K562 (cell line): Measurements from ENCODE around the gene LTBP4. TPM values are rescaled to one million over a fixed set of nuclear protein-coding genes. Genes with fewer than 3 reads are reported as not detected.

ENCODE experiments used
- CHD7 ChIP-seq: fragments of 200-600 bp; sonication (generic); IDR thresholded peaks from one replicate; pipeline ENCODE4 v1.6.1; 2012; ENCODE audit warnings: mild to moderate bottlenecking, low read depth, low read length, inconsistent platforms
- HMBOX1 ChIP-seq: sonication (generic); IDR thresholded peaks from 2 replicates; pipeline ENCODE4 v1.6.1; 2016
- RREB1 ChIP-seq: fragments of 250-450 bp; sonication (Bioruptor Pico); IDR thresholded peaks from 2 replicates; pipeline ENCODE4 v1.4.0; 2020
- SMAD1 ChIP-seq: fragments of 150-350 bp; IDR thresholded peaks from 2 replicates; pipeline ENCODE4 v1.6.1; 2014; ENCODE audit warnings: low read length, low read depth; ENCODE audit not compliant: partially characterized antibody
- SNAPC5 ChIP-seq: fragments of 250-450 bp; sonication (Bioruptor Pico); IDR thresholded peaks from 2 replicates; pipeline ENCODE4 v1.8.0; 2021; ENCODE audit warnings: moderate library complexity, mild to moderate bottlenecking, inconsistent platforms
- YBX1 ChIP-seq: fragments of 450-650 bp; IDR thresholded peaks from 2 replicates; pipeline ENCODE4 v1.7.1; 2016; ENCODE audit warnings: mild to moderate bottlenecking
- ZNF133 ChIP-seq: fragments of 250-450 bp; sonication (Bioruptor Pico); IDR thresholded peaks from 2 replicates; pipeline ENCODE4 v1.4.0; 2020; ENCODE audit warnings: mild to moderate bottlenecking
- polyA plus RNA-seq, 8 experiments: library from polyadenylated mRNA; depleted of rRNA in 4 of 8; stranded (reverse) in 5 of 8; unstranded in 3 of 8; fragments of >200 nt; fragmentation: Nextera tagmentation in 2 of 8; fragmentation: Illumina TruSeq in 1 of 8; extraction: Ambion mirVana in 2 of 8; extraction: Trizol in 1 of 8; gene quantifications; 2 replicates each; pipeline versions ENCODE4 v1.2.1 to v1.2.3, GENCODE V29; 2011 to 2014; ENCODE audit warnings: inconsistent platforms in 1 of 8, missing spikeins in 1 of 8
- total RNA-seq, 7 experiments: library from RNA; depleted of rRNA in 6 of 7; stranded (reverse); fragments of >200 nt in 6 of 7; fragmentation: Illumina TruSeq in 2 of 7; extraction: Trizol in 2 of 7; gene quantifications; 2 replicates each; pipeline versions ENCODE4 v1.2.1 to v1.2.3, GENCODE V29; 2011 to 2021; ENCODE audit warnings: low replicate concordance in 1 of 7

Gene LTBP4
- total and polyA plus RNA-seq, 9 of the 15 experiments (the other 6 are each of a cell fraction or from before 2014, with no cell fraction given) = 0.35 to 160 (median 31.6) TPM

- TF ChIP-seq SNAPC5 (CRISPR knock-in tag) = no peak
- TF ChIP-seq ZNF133 (CRISPR knock-in tag) = no peak
- TF ChIP-seq YBX1 = no peak
- no peak for TF ChIP-seq CHD7
- no peak for TF ChIP-seq SMAD1
- peak; percentile 26; the same call in 1 of the 2 replicates for TF ChIP-seq RREB1 (CRISPR knock-in tag)
- no peak for TF ChIP-seq HMBOX1
These were observed at the start of gene LTBP4 (continued) for GRCh38 chr19:40601134-40601974.
